DMS53 treated with DMSO at 0.1 percent for 48 hours (cell line): ENCODE results near the gene ODAD2.

Experiments
- DNase-seq: peaks from one replicate; lab custom pipeline; 2025; ENCODE audit not compliant: unreplicated experiment; lab: John Stamatoyannopoulos, UW

Gene ODAD2

GRCh38 chr10:27774831-27775230 lies 224.0 kb downstream of the ODAD2 start:
- DNase-seq, result no peak

GRCh38 chr10:27771231-27771630 lies 227.6 kb downstream of the ODAD2 start:
- no peak for DNase-seq

GRCh38 chr10:27770181-27770580 lies 228.7 kb downstream of the ODAD2 start:
- no peak for DNase-seq
